Mesenchymal stem cell (in vitro differentiated cells and primary cell): Measurements from ENCODE around the gene CD79B.
A peak's percentile ranks its signal among the peaks of the same experiment; 100 is the strongest.

Experiments
- DNase-seq: peaks from one replicate; pipeline ENCODE4 v3.0.0-alpha.2; 2013
- H2AFZ ChIP-seq: one replicate; pipeline ENCODE4 v1.6.1; 2013; ENCODE audit warnings: low read depth, mild to moderate bottlenecking, control low read depth, inconsistent platforms, low read length, moderate library complexity
- H2AK5ac ChIP-seq: 2 replicates; pipeline ENCODE4 v1.6.1; 2013; ENCODE audit warnings: low read length, moderate library complexity, mild to moderate bottlenecking, inconsistent platforms; ENCODE audit not compliant: severe bottlenecking
- H2BK120ac ChIP-seq: one replicate; pipeline ENCODE4 v1.6.1; 2013; ENCODE audit warnings: low read depth, mild to moderate bottlenecking, inconsistent platforms, low read length, moderate library complexity
- H2BK12ac ChIP-seq, 2 experiments: one replicate each; pipeline ENCODE4 v1.6.1; 2013; ENCODE audit warnings: inconsistent platforms in 2 of 2, low read length in 2 of 2, mild to moderate bottlenecking in 2 of 2, moderate library complexity in 2 of 2, control low read depth in 1 of 2
- H2BK15ac ChIP-seq: one replicate; pipeline ENCODE4 v1.6.1; 2013; ENCODE audit warnings: mild to moderate bottlenecking, low read depth, inconsistent platforms; ENCODE audit not compliant: poor library complexity, severe bottlenecking
- H2BK5ac ChIP-seq: 2 replicates; pipeline ENCODE4 v1.6.1; 2013; ENCODE audit warnings: low read depth, mild to moderate bottlenecking, low read length, control low read depth, inconsistent platforms; ENCODE audit not compliant: poor library complexity, severe bottlenecking
- H3K14ac ChIP-seq, 2 experiments: one replicate each; pipeline ENCODE4 v1.6.1; 2013; ENCODE audit warnings: inconsistent platforms in 2 of 2, low read length in 2 of 2, control low read depth in 1 of 2, mild to moderate bottlenecking in 1 of 2, moderate library complexity in 1 of 2
- H3K18ac ChIP-seq, 2 experiments: one replicate each; pipeline ENCODE4 v1.6.1; 2013; ENCODE audit warnings: inconsistent platforms in 2 of 2, low read length in 2 of 2, control low read depth in 1 of 2, low read depth in 1 of 2, mild to moderate bottlenecking in 1 of 2
- H3K23ac ChIP-seq, 2 experiments: one replicate each; pipeline ENCODE4 v1.6.1; 2013; ENCODE audit warnings: inconsistent platforms in 2 of 2, low read length in 2 of 2, mild to moderate bottlenecking in 2 of 2, moderate library complexity in 2 of 2, control low read depth in 1 of 2
- H3K27ac ChIP-seq: 2 replicates; pipeline ENCODE4 v1.5.1; 2013; ENCODE audit warnings: mild to moderate bottlenecking, moderate library complexity, low read length, control low read depth, inconsistent platforms; ENCODE audit not compliant: poor library complexity, severe bottlenecking
- H3K27me3 ChIP-seq, 2 experiments: 2 replicates each; pipeline versions ENCODE4 v1.6.1 to v1.7.0; 2013; ENCODE audit warnings: low read length in 2 of 2, mild to moderate bottlenecking in 2 of 2, moderate library complexity in 2 of 2, control low read depth in 1 of 2, inconsistent platforms in 1 of 2; ENCODE audit not compliant: control insufficient read depth in 1 of 2, insufficient read depth in 1 of 2
- H3K36me3 ChIP-seq, 2 experiments: 2 replicates each; pipeline versions ENCODE4 v1.6.1 to v1.7.0; 2013; ENCODE audit warnings: low read length in 2 of 2, control low read depth in 1 of 2, inconsistent platforms in 1 of 2, low read depth in 1 of 2, mild to moderate bottlenecking in 1 of 2; ENCODE audit not compliant: insufficient read depth in 2 of 2, control insufficient read depth in 1 of 2
- H3K4ac ChIP-seq, 2 experiments: one replicate each; pipeline ENCODE4 v1.6.1; 2013; ENCODE audit warnings: inconsistent platforms in 2 of 2, low read length in 2 of 2, mild to moderate bottlenecking in 2 of 2, moderate library complexity in 2 of 2, control low read depth in 1 of 2, low read depth in 1 of 2
- H3K4me1 ChIP-seq: 2 replicates; pipeline ENCODE4 v1.6.1; 2013; ENCODE audit warnings: low read depth, low read length, control low read depth; ENCODE audit not compliant: control insufficient read depth, insufficient read depth
- H3K4me2 ChIP-seq: 2 replicates; pipeline ENCODE4 v1.6.1; 2013; ENCODE audit warnings: low read length, mild to moderate bottlenecking, inconsistent platforms; ENCODE audit not compliant: poor library complexity, severe bottlenecking
- H3K4me3 ChIP-seq, 2 experiments: 2 replicates each; pipeline versions ENCODE4 v1.5.1 to v1.7.0; 2013; ENCODE audit warnings: low read length in 2 of 2, mild to moderate bottlenecking in 2 of 2, control low read depth in 1 of 2, low read depth in 1 of 2; ENCODE audit not compliant: insufficient read depth in 1 of 2
- H3K79me1 ChIP-seq: replicated peaks from 2 replicates; pipeline ENCODE4 v1.6.1; 2013; ENCODE audit warnings: mild to moderate bottlenecking, control low read depth, low read length, inconsistent platforms; ENCODE audit not compliant: poor library complexity, severe bottlenecking
- H3K9ac ChIP-seq: 2 replicates; pipeline ENCODE4 v1.7.0; 2013; ENCODE audit warnings: mild to moderate bottlenecking, low read length, moderate library complexity
- H3K9me3 ChIP-seq: 2 replicates; pipeline ENCODE4 v1.7.0; 2013; ENCODE audit warnings: mild to moderate bottlenecking, low read length; ENCODE audit not compliant: control insufficient read depth
- H4K8ac ChIP-seq: one replicate; pipeline ENCODE4 v1.6.1; 2013; ENCODE audit warnings: inconsistent platforms, mild to moderate bottlenecking, low read length, moderate library complexity
- H4K91ac ChIP-seq: one replicate; pipeline ENCODE4 v1.6.1; 2013; ENCODE audit warnings: mild to moderate bottlenecking, low read length, inconsistent platforms
- WGBS: methylation state at CpG from one replicate; pipeline ENCODE4 v1.1.7; 2013; ENCODE audit warnings: mixed read lengths; 5-methylcytosine and 5-hydroxymethylcytosine counted together

Gene CD79B

DNA sequence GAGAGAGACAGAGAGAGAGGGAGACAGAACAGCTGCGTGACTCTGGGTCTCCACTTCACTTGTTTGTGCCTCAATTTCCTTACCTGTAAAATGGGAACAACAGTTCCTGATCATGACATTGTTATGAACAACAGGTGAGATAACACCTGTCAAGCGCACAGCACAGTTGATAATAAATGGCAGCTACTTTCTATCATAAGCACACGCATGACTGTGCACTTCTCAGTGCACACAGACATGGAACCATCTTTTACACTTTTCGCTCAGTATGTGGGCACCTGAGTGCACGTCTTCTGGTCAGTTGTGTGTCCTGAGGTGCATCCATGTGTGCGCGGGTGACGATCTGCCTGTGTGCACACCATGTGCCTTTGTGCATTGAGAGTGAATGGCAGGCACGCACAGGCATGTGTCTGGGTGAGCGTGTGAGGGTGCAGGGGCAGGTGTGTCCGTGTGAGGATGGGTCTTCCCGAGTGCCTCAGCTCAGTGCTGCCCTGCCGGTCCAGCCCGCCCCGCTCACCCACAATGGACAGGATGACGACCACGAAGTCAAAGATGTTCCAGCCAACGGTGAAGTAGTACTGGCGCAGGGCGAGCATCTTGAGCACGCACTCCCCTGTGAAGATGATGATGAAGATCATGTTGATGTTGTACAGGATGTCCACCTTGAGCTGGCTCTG, 10.3 kb upstream of the CD79B start:
- DNase-seq, result no peak
- no peaks in the 10 kb centered on the region for H3K36me3 ChIP-seq
- 96% methylated on average over 21 of the region's 21 CpGs for WGBS
- H2BK5ac ChIP-seq, result no peak overlapping the region
- H3K4me2 ChIP-seq, result no peak overlapping the region
- no peak overlapping the region for H3K27ac ChIP-seq
- no peak overlapping the region for H3K9ac ChIP-seq
- H2AK5ac ChIP-seq, result no peak overlapping the region
- no peak overlapping the region for H3K23ac ChIP-seq
- no peak overlapping the region for H4K91ac ChIP-seq
- no peak overlapping the region for H2BK12ac ChIP-seq
- peaks cover 0 to 22% of the 10 kb centered on the region in 2 experiments for H3K27me3 ChIP-seq
- no peaks in the 10 kb centered on the region for H3K79me1 ChIP-seq
- no peak overlapping the region for H3K4ac ChIP-seq
- H4K8ac ChIP-seq, result no peak overlapping the region
- H3K4me3 ChIP-seq, result no peak overlapping the region
- H3K4me1 ChIP-seq, result peaks cover 16% of the 10 kb centered on the region
- no peak overlapping the region for H3K18ac ChIP-seq
- peak overlapping the region in 1 of 2 experiments; percentile 35 for H3K14ac ChIP-seq
- H2BK120ac ChIP-seq, result no peak overlapping the region
- H3K9me3 ChIP-seq, result no peaks in the 10 kb centered on the region
- no peak overlapping the region for H2AFZ ChIP-seq
- no peak overlapping the region for H2BK15ac ChIP-seq

DNA sequence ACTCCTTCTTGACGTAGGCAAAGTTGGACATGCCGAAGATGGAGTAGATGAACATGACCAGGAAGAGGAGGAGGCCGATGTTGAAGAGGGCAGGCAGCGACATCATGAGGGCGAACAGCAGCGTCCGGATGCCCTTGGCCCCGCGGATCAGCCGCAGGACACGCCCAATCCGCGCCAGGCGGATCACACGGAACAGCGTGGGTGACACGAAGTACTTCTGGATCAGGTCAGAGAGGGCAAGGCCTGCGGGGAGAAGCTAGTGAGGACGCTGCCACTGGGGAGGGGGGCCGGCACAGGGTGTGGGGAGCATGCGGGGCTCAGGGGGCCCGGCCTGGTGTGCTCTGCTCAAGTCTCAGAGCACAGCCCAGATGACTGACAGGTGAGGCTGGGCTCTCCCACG, 9.6 kb upstream of the CD79B start:
- Histone ChIP-seq H3K36me3 (no peaks in the 10 kb centered on the region), H3K4me2 (no peak overlapping the region), H3K9me3 (no peaks in the 10 kb centered on the region), H4K91ac (no peak overlapping the region), H3K4ac (no peak overlapping the region), H3K18ac (no peak overlapping the region), H3K14ac (no peak overlapping the region), H2BK15ac (no peak overlapping the region), H2BK12ac (no peak overlapping the region), H3K27me3 (peaks cover 0 to 22% of the 10 kb centered on the region in 2 experiments), H3K4me3 (no peak overlapping the region), H2BK120ac (no peak overlapping the region), H3K9ac (no peak overlapping the region), H3K23ac (no peak overlapping the region), H3K4me1 (peaks cover 12% of the 10 kb centered on the region), H2BK5ac (no peak overlapping the region), H3K27ac (no peak overlapping the region), H3K79me1 (no peaks in the 10 kb centered on the region), H2AFZ (no peak overlapping the region), H2AK5ac (no peak overlapping the region), H4K8ac (no peak overlapping the region)
- DNase-seq, result no peak
- WGBS, result 91% methylated on average over 23 of the region's 23 CpGs

DNA sequence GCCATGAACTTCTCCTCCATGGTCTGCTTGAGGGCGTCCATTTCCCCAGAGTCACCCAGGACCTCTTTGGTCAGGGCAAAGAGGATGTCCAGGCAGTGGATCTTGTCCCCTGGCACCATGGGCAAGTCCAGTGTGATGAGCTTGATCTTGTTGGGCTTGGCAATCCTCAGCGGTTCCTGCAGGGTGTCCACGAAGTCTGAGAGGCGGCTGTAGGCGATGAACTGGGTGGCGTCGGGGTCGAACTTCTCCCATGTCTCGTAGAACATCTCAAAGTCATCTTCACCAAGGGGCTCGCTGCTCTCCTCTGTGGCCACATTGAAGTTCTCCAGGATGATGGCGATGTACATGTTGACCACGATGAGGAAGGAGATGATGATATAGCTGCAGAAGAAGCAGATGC, 9.0 kb upstream of the CD79B start:
- peaks cover 0 to 27% of the 10 kb centered on the region in 2 experiments for H3K27me3 ChIP-seq
- no peak overlapping the region for H2BK5ac ChIP-seq
- no peak overlapping the region for H2BK15ac ChIP-seq
- no peak for DNase-seq
- no peaks in the 10 kb centered on the region for H3K9me3 ChIP-seq
- 96% methylated on average over 12 of the region's 12 CpGs for WGBS
- no peaks in the 10 kb centered on the region for H3K79me1 ChIP-seq
- no peak overlapping the region for H4K8ac ChIP-seq
- peaks cover 9% of the 10 kb centered on the region for H3K4me1 ChIP-seq
- H3K18ac ChIP-seq, result no peak overlapping the region
- no peak overlapping the region for H3K4me3 ChIP-seq
- H2BK12ac ChIP-seq, result no peak overlapping the region
- no peak overlapping the region for H2AFZ ChIP-seq
- no peaks in the 10 kb centered on the region for H3K36me3 ChIP-seq
- H3K9ac ChIP-seq, result no peak overlapping the region
- no peak overlapping the region for H3K27ac ChIP-seq
- no peak overlapping the region for H3K4ac ChIP-seq
- no peak overlapping the region for H3K23ac ChIP-seq
- no peak overlapping the region for H4K91ac ChIP-seq
- no peak overlapping the region for H2BK120ac ChIP-seq
- H2AK5ac ChIP-seq, result no peak overlapping the region
- no peak overlapping the region for H3K4me2 ChIP-seq
- no peak overlapping the region for H3K14ac ChIP-seq

DNA sequence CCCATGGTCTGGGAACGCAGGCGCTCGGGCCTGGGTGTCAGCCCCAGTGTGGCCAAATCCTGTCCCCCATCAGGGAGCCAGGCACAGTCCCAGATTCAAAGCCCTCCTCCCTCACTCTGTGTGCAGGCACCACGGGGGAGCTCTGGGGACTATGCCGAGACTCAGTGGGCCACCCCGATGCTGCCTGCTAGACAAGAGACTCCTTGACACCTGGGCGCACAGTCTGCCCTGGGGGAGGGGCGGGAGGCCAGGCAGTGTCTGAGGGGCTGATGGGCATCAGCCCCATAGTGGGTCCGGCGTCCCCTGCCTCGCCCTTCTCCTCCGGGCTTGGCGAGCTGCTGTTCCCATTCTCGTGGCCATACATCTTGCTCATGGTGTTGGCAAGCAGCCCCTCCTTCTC, 8.5 kb upstream of the CD79B start:
- Histone ChIP-seq H2BK15ac (no peak overlapping the region), H2BK12ac (no peak overlapping the region), H3K36me3 (no peaks in the 10 kb centered on the region), H4K91ac (no peak overlapping the region), H3K18ac (no peak overlapping the region), H3K4ac (no peak overlapping the region), H3K4me2 (no peak overlapping the region), H3K23ac (no peak overlapping the region), H3K27me3 (peaks cover under 1 to 31% of the 10 kb centered on the region in 2 experiments), H3K79me1 (no peaks in the 10 kb centered on the region), H4K8ac (no peak overlapping the region), H2AK5ac (no peak overlapping the region), H2BK120ac (no peak overlapping the region), H3K9me3 (no peaks in the 10 kb centered on the region), H3K4me1 (peaks cover 3% of the 10 kb centered on the region), H3K4me3 (no peak overlapping the region), H3K14ac (no peak overlapping the region), H2BK5ac (no peak overlapping the region), H3K27ac (no peak overlapping the region), H3K9ac (no peak overlapping the region), H2AFZ (no peak overlapping the region)
- 91% methylated on average over 14 of the region's 14 CpGs for WGBS
- no peak for DNase-seq
